ENCODE measurements around the gene GNL1.
"Not testable (repeated sequence)": the region's sequence is repeated elsewhere in the genome, so short reads cannot be mapped to it uniquely, and the experiment has no call there.

The GNL1 gene

DNA sequence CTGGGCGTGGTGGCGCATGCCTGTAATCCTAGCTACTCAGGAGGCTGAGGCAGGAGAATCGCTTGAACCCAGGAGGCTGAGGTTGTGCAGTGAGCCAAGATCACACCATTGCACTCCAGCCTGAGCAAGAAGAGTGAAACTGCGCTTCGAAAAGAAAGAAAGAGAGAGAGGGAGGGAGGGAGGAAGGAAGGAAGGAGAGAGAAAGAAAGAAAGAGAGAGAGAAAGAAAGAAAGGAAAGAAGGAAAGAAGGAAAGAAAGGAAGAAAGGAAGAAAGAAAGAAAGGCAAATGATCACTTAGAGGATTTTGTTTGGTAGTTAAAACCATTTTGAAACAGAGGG lies 59.1 kb downstream of the GNL1 start:
- not testable (repeated sequence) for DNase-seq (ENCODE audit: low spot score)

DNA sequence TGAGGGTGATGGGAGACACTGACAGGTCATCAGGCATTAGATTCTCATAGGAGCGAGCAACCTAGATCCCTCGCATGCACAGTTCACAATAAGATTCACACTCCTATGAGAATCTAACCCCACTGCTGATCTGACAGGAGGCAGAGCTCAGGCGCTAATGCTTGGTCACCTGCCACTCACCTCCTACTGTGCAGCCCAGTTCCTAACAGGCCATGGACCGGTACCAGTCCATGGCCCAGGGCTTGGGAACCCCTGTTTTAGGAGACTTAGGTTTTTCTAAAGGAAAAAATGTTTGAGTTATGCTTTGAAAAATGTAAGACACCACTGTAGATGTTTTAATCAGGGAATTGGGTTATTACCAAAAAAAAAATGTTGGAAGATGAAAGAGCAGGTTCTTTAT lies 60.3 kb downstream of the GNL1 start:
- DNase-seq (ENCODE audit: low spot score), result no peak

DNA sequence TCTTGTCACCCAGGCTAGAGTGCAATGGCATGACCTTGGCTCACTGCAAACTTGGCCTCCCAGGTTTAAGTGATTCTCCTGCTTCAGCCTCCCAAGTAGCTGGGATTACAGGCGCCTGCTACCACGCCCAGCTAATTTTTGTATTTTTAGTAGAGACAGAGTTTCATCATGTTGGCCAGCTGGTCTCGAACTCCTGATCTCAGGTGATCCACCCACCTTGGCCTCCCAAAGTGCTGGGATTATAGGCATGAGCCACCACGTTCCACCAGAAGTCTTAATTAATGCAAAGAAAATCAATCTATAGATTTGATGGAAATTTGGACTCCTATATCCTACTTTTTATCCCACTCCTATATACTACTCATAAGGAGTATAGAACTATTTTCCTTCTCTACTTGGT lies 61.2 kb downstream of the GNL1 start:
- not testable (repeated sequence) for DNase-seq (ENCODE audit: low spot score)

DNA sequence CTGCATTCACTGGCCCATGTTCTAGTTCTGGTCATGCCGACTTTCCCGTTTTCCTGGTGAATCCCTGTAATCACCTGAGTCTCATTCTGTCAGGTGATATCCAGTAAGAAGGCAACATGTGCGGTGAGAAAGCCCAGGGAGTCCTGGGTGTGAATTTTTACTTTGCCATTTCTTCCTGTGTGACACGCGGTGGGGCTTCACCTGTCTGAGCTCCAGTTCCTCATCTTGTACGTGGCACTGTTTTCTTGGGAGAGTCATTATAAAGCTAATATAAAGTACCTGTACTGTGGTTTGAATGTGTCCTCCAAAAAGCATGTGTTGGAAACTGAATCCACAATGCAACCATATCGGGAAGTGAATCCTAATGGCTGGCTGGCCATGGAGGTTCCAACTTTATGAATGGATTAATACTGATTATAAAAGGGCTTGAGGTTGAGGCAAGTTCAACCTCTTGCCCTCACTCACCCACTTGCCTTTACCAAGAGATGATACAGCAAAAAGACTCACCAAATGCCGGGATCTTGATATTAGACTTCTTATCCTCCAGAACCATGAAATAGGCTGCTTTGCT lies 61.9 kb downstream of the GNL1 start:
- no peak for DNase-seq (ENCODE audit: low spot score)

DNA sequence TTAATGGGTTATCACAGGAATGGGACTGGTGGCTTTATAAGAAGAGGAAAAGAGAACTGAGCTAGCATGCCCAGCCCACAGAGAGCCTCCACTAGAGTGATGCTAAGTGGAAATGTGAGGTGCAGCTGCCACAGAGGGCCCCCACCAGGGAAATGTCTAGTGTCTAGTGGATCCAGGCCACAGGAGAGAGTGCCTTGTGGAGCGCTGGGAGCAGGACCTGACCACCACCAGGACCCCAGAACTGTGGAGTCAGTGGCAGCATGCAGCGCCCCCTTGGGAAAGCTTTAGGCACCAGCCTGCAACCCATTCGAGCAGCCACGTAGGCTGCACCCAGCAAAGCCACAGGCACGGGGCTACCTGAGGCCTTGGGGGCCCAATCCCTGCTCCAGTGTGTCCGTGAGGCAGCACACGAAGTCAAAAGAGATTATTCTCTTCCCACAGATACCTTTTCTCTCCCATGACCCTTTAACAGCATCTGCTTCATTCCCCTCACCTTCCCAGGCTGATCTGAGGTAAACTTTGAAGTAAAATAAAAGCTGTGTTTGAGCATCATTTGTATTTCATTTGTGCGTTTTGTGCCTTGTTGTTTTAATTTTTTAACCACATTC lies 62.5 kb downstream of the GNL1 start:
- no peak for DNase-seq (ENCODE audit: low spot score)

DNA sequence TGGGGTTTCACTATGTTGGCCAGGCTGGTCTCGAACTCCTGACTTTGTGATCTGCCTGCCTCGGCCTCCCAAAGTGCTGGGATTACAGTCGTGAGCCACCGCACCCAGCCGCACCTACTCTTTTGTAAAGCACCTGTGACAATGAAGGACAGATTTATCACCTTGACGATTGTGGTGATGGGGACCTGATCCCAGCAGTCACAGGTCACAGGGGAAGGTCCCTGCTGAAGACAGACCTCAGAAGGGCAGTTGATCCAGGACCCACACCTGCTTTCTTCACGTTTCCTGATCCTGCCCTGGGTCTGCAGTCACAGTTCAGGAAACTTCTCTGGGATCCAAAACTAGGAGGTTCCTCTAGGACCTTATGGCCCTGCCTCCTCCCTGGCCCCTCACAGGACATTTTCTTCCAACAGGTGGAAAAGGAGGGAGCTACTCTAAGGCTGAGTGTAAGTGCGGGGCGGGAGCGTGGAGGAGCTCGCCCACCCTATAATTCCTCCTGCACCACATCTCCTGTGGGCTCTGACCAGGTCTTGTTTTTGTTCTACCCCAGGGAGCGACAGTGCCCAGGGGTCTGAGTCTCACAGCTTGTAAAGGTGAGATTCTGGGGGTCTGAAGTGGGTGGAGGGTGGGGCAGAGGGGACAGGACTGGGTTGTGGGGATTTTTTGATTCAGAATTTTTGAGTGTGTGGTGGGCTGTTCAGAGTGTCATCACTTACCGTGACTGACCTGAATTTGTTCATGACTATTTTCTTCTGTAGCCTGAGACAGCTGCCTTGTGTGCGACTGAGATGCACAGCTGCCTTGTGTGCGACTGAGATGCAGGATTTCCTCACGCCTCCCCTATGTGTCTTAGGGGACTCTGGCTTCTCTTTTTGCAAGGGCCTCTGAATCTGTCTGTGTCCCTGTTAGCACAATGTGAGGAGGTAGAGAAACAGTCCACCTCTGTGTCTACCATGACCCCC lies 64.0 kb downstream of the GNL1 start:
- no peak for DNase-seq (ENCODE audit: low spot score)
